DOHH2 (cell line): ENCODE data around the gene PTPRK.

Experiments
- EZH2phosphoT487 ChIP-seq: fragments of 200-600 bp; sonication (generic); IDR thresholded peaks from 2 replicates; pipeline ENCODE4 v1.6.1; 2017; ENCODE audit warnings: borderline replicate concordance, mild to moderate bottlenecking, antibody characterized with exemption, low read length, moderate library complexity, mixed read lengths
- TF ChIP-seq, protein P1 (sequence below): fragments of 200-600 bp; sonication (generic); IDR thresholded peaks from one replicate; pipeline ENCODE4 v1.5.1; 2014; ENCODE audit warnings: antibody characterized with exemption, mild to moderate bottlenecking, low read depth, low read length; ENCODE audit not compliant: poor library complexity, severe bottlenecking

DNA sequence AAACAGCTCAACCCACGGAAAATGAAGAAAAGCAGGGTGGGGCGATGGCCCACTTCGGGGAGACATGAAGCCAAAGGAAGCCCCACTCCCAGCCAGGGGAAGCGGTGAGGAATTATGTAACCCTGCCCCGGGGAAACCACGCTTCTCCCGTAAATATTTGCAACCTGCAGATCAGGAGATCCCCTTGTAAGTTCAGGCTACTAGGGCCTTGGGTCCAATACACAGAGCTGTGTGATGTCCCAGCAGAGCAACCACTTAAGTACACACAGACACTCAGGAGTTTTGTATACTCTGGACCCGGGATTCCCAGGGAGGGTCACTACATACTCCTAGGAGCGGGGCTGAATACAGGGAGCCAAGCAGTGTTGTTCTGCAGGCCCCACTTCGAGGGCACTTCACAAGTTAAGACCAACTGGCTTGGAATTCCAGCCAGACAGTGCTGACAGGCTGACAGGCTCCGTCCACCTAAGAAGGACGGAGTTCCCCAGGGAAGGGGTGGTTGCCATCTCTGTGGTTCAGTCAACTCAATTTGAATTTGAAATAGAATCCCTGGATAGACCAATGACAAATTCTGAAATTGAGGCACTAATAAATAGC lies 318.1 kb downstream of the PTPRK start:
- TF ChIP-seq, protein P1, sequence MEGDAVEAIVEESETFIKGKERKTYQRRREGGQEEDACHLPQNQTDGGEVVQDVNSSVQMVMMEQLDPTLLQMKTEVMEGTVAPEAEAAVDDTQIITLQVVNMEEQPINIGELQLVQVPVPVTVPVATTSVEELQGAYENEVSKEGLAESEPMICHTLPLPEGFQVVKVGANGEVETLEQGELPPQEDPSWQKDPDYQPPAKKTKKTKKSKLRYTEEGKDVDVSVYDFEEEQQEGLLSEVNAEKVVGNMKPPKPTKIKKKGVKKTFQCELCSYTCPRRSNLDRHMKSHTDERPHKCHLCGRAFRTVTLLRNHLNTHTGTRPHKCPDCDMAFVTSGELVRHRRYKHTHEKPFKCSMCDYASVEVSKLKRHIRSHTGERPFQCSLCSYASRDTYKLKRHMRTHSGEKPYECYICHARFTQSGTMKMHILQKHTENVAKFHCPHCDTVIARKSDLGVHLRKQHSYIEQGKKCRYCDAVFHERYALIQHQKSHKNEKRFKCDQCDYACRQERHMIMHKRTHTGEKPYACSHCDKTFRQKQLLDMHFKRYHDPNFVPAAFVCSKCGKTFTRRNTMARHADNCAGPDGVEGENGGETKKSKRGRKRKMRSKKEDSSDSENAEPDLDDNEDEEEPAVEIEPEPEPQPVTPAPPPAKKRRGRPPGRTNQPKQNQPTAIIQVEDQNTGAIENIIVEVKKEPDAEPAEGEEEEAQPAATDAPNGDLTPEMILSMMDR = no peak
- no peak for TF ChIP-seq EZH2phosphoT487
